B cell (primary cell): ENCODE data around the gene AFF3. TPM values are rescaled to one million over a fixed set of nuclear protein-coding genes. Genes with fewer than 3 reads are reported as not detected.

Source experiments
- ATAC-seq: fragments of 200-7000 bp; cut with Tn5 transposase; one replicate; pipeline ENCODE4 v1.10.0; 2021; ENCODE audit warnings: low read depth, mild to moderate bottlenecking, moderate number of reproducible peaks, moderate library complexity
- CTCF ChIA-PET: fragments of 350-600 bp; sonication (Branson Sonifier 250); formaldehyde crosslinking; loops from one replicate; lab custom pipeline; 2021; ENCODE audit warnings: antibody characterized with exemption, inconsistent platforms; lab: Charles Lee
- POLR2A ChIA-PET: fragments of 350-600 bp; sonication (Branson Sonifier 250); formaldehyde crosslinking; loops from one replicate; lab custom pipeline; 2021; ENCODE audit warnings: antibody characterized with exemption; lab: Charles Lee
- DNase-seq: peaks from one replicate; pipeline ENCODE4 v3.0.0; 2013
- H2AFZ ChIP-seq: 2 replicates; pipeline ENCODE4 v1.6.1; 2012; ENCODE audit warnings: mild to moderate bottlenecking, low read depth, low read length; ENCODE audit not compliant: insufficient read depth, poor library complexity, severe bottlenecking
- H3K27ac ChIP-seq, 2 donors: 1 replicate in 1 of 2; 2 replicates in 1 of 2; pipeline ENCODE4 v1.5.1; 2012 to 2013; ENCODE audit warnings: low read length in 2 of 2, mild to moderate bottlenecking in 2 of 2, moderate library complexity in 1 of 2
- H3K27me3 ChIP-seq, 4 experiments: fragments of 200-600 bp in 1 of 4; sonication (generic) in 1 of 4; replicated peaks in 1 of 4; 1 replicate in 2 of 4; 2 replicates in 2 of 4; pipeline versions ENCODE4 v1.6.1 to v1.7.0; 2013 to 2016; ENCODE audit warnings: low read length in 3 of 4, mild to moderate bottlenecking in 2 of 4, mixed read lengths in 1 of 4, moderate library complexity in 1 of 4; ENCODE audit not compliant: insufficient read depth in 4 of 4, control insufficient read depth in 3 of 4; ENCODE audit errors: control extremely low read depth in 1 of 4
- H3K36me3 ChIP-seq, 2 experiments: replicated peaks in 1 of 2; 1 replicate in 1 of 2; 2 replicates in 1 of 2; pipeline versions ENCODE4 v1.6.1 to v1.7.1; 2013; ENCODE audit warnings: low read length in 1 of 2; ENCODE audit not compliant: insufficient read depth in 2 of 2, control insufficient read depth in 1 of 2; ENCODE audit errors: control extremely low read depth in 1 of 2, extremely low read depth in 1 of 2
- H3K4me1 ChIP-seq, 2 donors: fragments of 200-600 bp in 1 of 2; sonication (generic) in 1 of 2; 1 replicate in 1 of 2; 2 replicates in 1 of 2; pipeline versions ENCODE4 v1.5.1 to v1.6.1; 2013 to 2017; ENCODE audit warnings: low read length in 2 of 2; ENCODE audit not compliant: control insufficient read depth in 2 of 2, insufficient read depth in 2 of 2
- H3K4me2 ChIP-seq: replicated peaks from 2 replicates; pipeline ENCODE3; 2012; ENCODE audit warnings: mild to moderate bottlenecking, low read depth, low read length; ENCODE audit not compliant: poor library complexity, severe bottlenecking
- H3K4me3 ChIP-seq, 5 experiments: fragments of 200-600 bp in 1 of 5; sonication (generic) in 1 of 5; 1 replicate in 3 of 5; 2 replicates in 2 of 5; pipeline versions ENCODE4 v1.5.1 to v1.7.0; 2011 to 2016; ENCODE audit warnings: low read length in 4 of 5, mild to moderate bottlenecking in 4 of 5, low read depth in 2 of 5, control low read depth in 1 of 5, moderate library complexity in 1 of 5; ENCODE audit not compliant: insufficient read depth in 1 of 5; ENCODE audit errors: control extremely low read depth in 1 of 5, extremely low read depth in 1 of 5
- H3K79me2 ChIP-seq: fragments of 200-600 bp; sonication (generic); one replicate; pipeline ENCODE4 v1.6.0; 2016; ENCODE audit warnings: low read length; ENCODE audit not compliant: control insufficient read depth, insufficient read depth
- H3K9ac ChIP-seq: fragments of 200-600 bp; sonication (generic); 2 replicates; pipeline ENCODE4 v1.6.1; 2017; ENCODE audit warnings: mild to moderate bottlenecking, low read length, moderate library complexity
- H3K9me3 ChIP-seq, 3 donors: one replicate each; pipeline versions ENCODE4 v1.6.1 to v1.7.1; 2013; ENCODE audit warnings: low read length in 2 of 3; ENCODE audit not compliant: control insufficient read depth in 2 of 3, insufficient read depth in 1 of 3; ENCODE audit errors: control extremely low read depth in 1 of 3
- H4K20me1 ChIP-seq: 2 replicates; pipeline ENCODE4 v1.6.0; 2012; ENCODE audit warnings: mild to moderate bottlenecking, low read length; ENCODE audit not compliant: insufficient read depth, control insufficient read depth, poor library complexity, severe bottlenecking
- H3K27ac Mint-ChIP-seq: one replicate; pipeline ENCODE4 v1.8.0; 2021; ENCODE audit warnings: mixed read lengths
- H3K27me3 Mint-ChIP-seq: one replicate; pipeline ENCODE4 v1.8.0; 2021; ENCODE audit warnings: mixed read lengths
- H3K4me1 Mint-ChIP-seq: one replicate; pipeline ENCODE4 v1.8.0; 2021; ENCODE audit warnings: mixed read lengths
- H3K4me3 Mint-ChIP-seq: one replicate; pipeline ENCODE4 v1.8.0; 2021; ENCODE audit warnings: mixed read lengths
- H3K9me3 Mint-ChIP-seq: one replicate; pipeline ENCODE4 v1.8.0; 2022; ENCODE audit warnings: mixed read lengths; ENCODE audit not compliant: insufficient read depth
- CTCF ChIP-seq: fragments of 200-600 bp; IDR thresholded peaks from one replicate; pipeline ENCODE4 v1.8.0; 2022; ENCODE audit warnings: antibody characterized with exemption, mild to moderate bottlenecking
- EZH2 ChIP-seq: IDR thresholded peaks from 2 replicates; pipeline ENCODE4 v1.6.1; 2012; ENCODE audit warnings: borderline replicate concordance, low read depth, mild to moderate bottlenecking, moderate library complexity, low read length; ENCODE audit not compliant: insufficient read depth, poor library complexity, severe bottlenecking
- WGBS: methylation state at CpG from one replicate; pipeline ENCODE4 v1.1.5; 2013; ENCODE audit warnings: missing lambda C conversion rate; ENCODE audit not compliant: insufficient coverage; 5-methylcytosine and 5-hydroxymethylcytosine counted together
- intact Hi-C: fragments of 100-400 bp; cut with micrococcal nuclease; formaldehyde crosslinking; loops from one replicate; pipeline ENCODE4 v1.10.0; 2022
- polyA plus RNA-seq: library from polyadenylated mRNA; depleted of rRNA; stranded (reverse); fragments of >200 nt; gene quantifications from 2 replicates; pipeline ENCODE4 v1.2.3, GENCODE V29; 2012
- total RNA-seq, 2 donors: library from RNA; stranded (reverse); fragments of 120-200 nt in 1 of 2; gene quantifications; 1 replicate in 1 of 2; 2 replicates in 1 of 2; pipeline versions ENCODE4 v1.2.3 to v1.2.4, GENCODE V29; 2013 to 2022

The AFF3 gene
- total and polyA plus RNA-seq, 2 donors (not counting 1 experiment from before 2014, with no cell fraction given): 117 to 830 TPM

DNA sequence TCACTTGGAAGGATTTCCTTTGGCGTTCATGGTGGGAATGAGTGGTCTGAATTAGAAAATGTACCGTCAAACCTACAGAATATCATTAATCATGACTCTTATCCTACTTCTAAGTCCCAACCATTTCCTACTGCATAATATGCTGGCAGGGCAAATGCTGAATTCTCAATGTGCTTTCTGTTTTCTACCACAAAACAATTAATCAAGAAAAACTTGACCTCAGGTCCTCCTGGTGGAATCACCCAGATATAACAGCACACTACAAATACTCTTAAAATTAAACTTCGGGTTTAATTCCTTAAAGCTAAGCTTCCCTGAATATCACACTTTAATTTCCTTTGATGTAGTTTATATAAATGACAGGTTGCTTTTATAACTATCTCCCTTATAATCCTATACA, 301.6 kb downstream of the AFF3 start:
- H2AFZ ChIP-seq: no peak overlapping the region
- H3K27me3 ChIP-seq: no peaks in the 10 kb centered on the region
- DNase-seq (no peak), ATAC-seq (no peak)
- ChIA-PET POLR2A (no interaction called here), CTCF (interaction anchor here (1.4 kb wide), 1 partner anchor 421 kb away, joined by 3 read pairs; no protein-coding TSS in a partner anchor)
- Mint-ChIP-seq H3K27me3 (no peaks in the 10 kb centered on the region), H3K4me3 (no peak overlapping the region), H3K4me1 (peaks cover 9% of the 10 kb centered on the region), H3K9me3 (no peaks in the 10 kb centered on the region), H3K27ac (peak overlapping the region; percentile 32)
- no peak overlapping the region for H3K27ac ChIP-seq
- intact Hi-C loops: loop anchor here (5.0 kb wide), 1 partner anchor 36 kb away; no protein-coding TSS in a partner anchor
- no peak overlapping the region for H3K9ac ChIP-seq
- H3K4me2 ChIP-seq: no peak overlapping the region
- peaks cover 74% of the 10 kb centered on the region for H4K20me1 ChIP-seq
- WGBS: no CpG with 5 or more reads among the region's 3 CpGs
- no peaks in the 10 kb centered on the region for H3K9me3 ChIP-seq
- no peak overlapping the region for H3K4me3 ChIP-seq
- peaks cover 75% of the 10 kb centered on the region for H3K79me2 ChIP-seq
- no peak for TF ChIP-seq CTCF
- no peak for TF ChIP-seq EZH2
- H3K36me3 ChIP-seq: peaks cover 4 to 66% of the 10 kb centered on the region in 2 experiments
- no peaks in the 10 kb centered on the region for H3K4me1 ChIP-seq

DNA sequence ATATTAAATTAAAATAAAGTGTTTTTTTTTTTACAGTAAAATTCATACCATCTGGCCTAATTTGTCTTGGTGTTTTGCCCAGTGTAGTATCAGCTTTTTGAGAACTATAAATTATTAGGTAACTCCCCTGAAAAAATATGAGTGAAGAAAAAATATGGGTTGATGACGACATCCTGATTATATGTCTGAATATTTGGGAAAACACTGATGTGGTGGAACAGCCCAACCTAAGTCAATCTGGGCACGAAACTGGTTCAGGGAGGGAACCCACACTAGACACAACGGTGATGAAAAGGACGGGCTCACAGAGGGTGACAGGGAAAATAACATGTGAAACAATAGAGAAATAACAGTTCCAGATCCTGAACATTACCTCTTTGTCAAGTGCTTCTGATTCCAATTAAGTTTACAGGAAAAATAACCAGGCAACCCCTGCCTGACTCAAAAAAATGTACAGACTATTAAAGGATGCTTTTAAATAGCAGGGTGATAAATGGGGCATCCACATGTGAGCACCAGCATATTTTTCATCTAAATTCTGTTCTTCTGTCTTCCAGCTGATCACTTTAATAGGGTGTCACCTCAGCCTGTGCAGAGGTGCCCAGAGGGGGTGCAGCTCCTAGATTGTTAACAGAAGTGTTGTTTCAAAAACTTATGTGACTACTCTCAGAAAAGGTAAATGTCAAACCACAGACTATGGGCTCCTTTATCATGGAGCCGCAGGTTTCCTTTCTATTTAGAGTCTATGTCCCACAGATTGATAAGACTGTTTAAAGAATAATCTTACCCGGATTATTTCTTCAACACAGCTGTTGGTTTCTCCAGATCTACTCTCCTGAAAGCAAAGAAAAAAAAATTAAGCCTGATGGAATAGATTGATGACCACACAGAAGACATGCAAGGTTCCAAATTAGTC, 305.4 kb downstream of the AFF3 start:
- H3K27ac Mint-ChIP-seq: peak overlapping the region; percentile 4
- Histone ChIP-seq H3K9me3 (no peaks in the 10 kb centered on the region), H3K36me3 (peaks cover 8 to 86% of the 10 kb centered on the region in 2 experiments), H4K20me1 (peaks cover 55% of the 10 kb centered on the region), H3K27me3 (no peaks in the 10 kb centered on the region), H3K27ac (peak overlapping the region in 1 of 2 donors; percentile 11), H3K4me2 (no peak overlapping the region), H2AFZ (no peak overlapping the region), H3K4me1 (no peaks in the 10 kb centered on the region), H3K79me2 (peaks cover 55% of the 10 kb centered on the region), H3K9ac (no peak overlapping the region), H3K4me3 (no peak overlapping the region)
- ChIA-PET POLR2A (interaction anchor here (0.7 kb wide), 1 partner anchor 70 kb away, joined by 3 read pairs; no protein-coding TSS in a partner anchor), CTCF (no interaction called here)
- H3K4me1 Mint-ChIP-seq: peaks cover 3% of the 10 kb centered on the region
- H3K4me3 Mint-ChIP-seq: no peak overlapping the region
- no peaks in the 10 kb centered on the region for H3K27me3 Mint-ChIP-seq
- intact Hi-C loops: no loop called here
- no peaks in the 10 kb centered on the region for H3K9me3 Mint-ChIP-seq
- no peak for TF ChIP-seq EZH2
- no peak for TF ChIP-seq CTCF
- WGBS: 92% methylated on average over 2 of the region's 6 CpGs
- no peak for ATAC-seq
- no peak for DNase-seq
